ENCODE data around the gene ABHD17C.

GRCh38 chr15:80689294-80689693 is 5.8 kb upstream of the ABHD17C start:
- no peak for TF ChIP-seq CTCF (IDR thresholded peaks at IDR 0.05)
- no peak for TF ChIP-seq POLR2A (IDR thresholded peaks at IDR 0.05)

Measured in right lobe of liver (tissue), 4 donors.